ENCODE results near the gene HTRA3.
"Not testable (repeated sequence)": the region's sequence is repeated elsewhere in the genome, so short reads cannot be mapped to it uniquely, and the experiment has no call there.

Gene HTRA3

GRCh38 chr4:8342651-8343261, 73.2 kb downstream of the HTRA3 start:
- DNase-seq (ENCODE audit: low read depth in 2 of 2) = no peak

GRCh38 chr4:8343262-8343966, 73.9 kb downstream of the HTRA3 start:
- no peak for DNase-seq (ENCODE audit: low read depth in 2 of 2)

DNA sequence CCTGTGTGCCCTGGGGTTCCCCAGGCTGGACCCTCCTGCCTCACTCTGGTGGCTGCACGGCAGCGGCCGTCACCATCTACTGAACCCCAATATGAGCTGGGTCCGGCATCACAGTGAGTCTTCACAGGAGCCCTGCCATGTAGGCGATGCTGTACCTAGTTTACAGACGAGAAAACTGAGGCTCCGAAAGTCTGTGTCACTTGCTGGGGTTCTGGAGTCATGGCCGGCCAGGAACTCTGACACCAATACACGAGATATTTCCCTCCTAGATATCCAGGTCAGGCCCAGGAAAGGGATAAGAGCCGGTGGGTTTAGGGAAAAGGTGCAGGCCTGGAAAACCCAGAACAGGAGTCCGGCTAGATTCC, 74.4 kb downstream of the HTRA3 start:
- DNase-seq (ENCODE audit: low read depth in 2 of 2) = no peak

DNA sequence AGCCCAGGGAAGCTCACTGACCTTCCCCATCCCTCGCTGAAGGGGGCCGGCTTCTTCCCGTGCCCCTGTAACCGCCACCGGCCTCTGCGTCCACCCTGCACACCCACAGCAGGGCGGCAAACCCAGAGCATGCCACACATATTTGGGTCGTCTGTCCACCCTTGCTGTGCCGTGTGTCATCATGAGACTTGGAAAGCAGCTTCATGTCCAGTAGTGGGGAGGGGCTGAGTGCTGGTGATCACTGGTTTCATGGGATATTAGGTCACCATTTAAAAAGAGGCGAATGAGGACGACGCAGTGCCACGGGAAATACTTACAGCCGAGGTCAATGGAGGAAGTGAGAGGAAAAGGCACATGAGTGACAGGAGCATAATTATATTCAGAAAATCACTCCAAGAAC, 74.8 kb downstream of the HTRA3 start:
- no peak for DNase-seq (ENCODE audit: low read depth in 2 of 2)

- DNase-seq (ENCODE audit: low read depth in 2 of 2) = no peak
These were observed 75.7 kb downstream of the HTRA3 start for GRCh38 chr4:8345053-8345945.

GRCh38 chr4:8345946-8346814, 76.6 kb downstream of the HTRA3 start:
- DNase-seq (ENCODE audit: low read depth in 2 of 2) = no peak

DNA sequence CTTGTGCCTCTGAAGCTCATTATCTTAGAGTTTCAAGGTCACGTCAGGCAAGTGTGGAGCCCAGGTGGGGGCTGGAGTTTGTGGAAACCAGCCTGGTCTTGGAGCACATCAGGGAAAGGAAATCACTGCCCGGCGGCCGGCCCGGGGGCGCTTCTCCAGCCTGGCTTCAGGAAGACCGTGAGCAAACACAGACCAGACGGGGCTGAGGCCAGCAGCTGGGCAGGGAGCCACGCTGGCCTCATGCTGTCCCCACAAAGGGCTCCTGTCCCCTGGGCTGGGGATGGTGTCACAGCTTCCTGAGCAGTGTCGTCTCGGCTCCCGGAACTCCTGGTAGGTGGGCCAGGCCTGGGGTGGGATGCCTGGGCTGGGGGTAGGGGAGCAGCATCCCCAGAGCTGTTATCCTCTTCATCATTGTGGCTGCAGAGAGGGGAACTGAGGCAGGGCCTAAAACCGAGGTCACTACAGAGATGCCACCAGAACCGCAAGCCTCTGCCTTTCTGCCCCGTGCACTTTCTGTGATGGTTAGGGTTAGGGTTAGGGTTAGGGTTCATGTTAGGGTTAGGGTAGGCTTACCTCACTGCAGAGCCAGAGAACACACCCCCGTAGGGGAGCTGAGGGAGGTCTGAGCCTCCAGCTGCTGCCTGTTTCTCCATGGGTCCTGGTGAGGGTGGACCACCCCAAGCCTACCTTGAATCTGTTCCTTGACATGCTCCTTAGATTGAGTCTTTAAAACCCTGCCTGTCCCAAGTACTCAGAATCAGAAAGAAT, 77.5 kb downstream of the HTRA3 start:
- DNase-seq (ENCODE audit: low read depth in 2 of 2) = no peak

- DNase-seq (ENCODE audit: low read depth in 2 of 2) = no peak
These were observed 78.1 kb downstream of the HTRA3 start for GRCh38 chr4:8347660-8348059.

- DNase-seq (ENCODE audit: low read depth in 2 of 2) = no peak
These were observed 78.5 kb downstream of the HTRA3 start for GRCh38 chr4:8348071-8348470.

DNA sequence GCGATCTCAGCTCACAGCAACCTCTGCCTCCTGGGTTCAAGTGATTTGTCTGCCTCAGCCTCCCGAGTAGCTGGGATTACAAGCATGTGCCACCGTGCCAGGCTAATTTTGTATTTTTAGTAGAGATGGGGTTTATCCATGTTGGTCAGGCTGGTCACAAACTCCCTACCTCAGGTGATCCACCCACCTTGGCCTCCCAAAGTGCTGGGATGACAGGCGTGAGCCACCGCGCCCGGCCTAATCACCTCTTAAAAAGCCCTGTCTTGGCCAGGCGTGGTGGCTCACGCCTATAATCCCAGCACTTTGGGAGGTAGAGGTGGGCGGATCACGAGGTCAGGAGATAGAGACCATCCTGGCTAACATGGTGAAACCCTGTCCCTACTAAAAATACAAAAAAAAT, 79.7 kb downstream of the HTRA3 start:
- DNase-seq (ENCODE audit: low read depth in 2 of 2) = not testable (repeated sequence)

- no peak for DNase-seq (ENCODE audit: low read depth in 2 of 2)
These were observed 80.2 kb downstream of the HTRA3 start for GRCh38 chr4:8349664-8350236.

- DNase-seq (ENCODE audit: low read depth in 2 of 2) = no peak
These were observed 80.8 kb downstream of the HTRA3 start for GRCh38 chr4:8350352-8350751.

GRCh38 chr4:8350841-8351461, 81.4 kb downstream of the HTRA3 start:
- DNase-seq (ENCODE audit: low read depth in 2 of 2) = no peak

- no peak for DNase-seq (ENCODE audit: low read depth in 2 of 2)
These were observed 82.4 kb downstream of the HTRA3 start for GRCh38 chr4:8351931-8352367.

- no peak for DNase-seq (ENCODE audit: low read depth in 2 of 2)
These were observed 83.0 kb downstream of the HTRA3 start for GRCh38 chr4:8352368-8353157.

- DNase-seq (ENCODE audit: low read depth in 2 of 2) = no peak
These were observed 83.7 kb downstream of the HTRA3 start for GRCh38 chr4:8353158-8353669.

DNA sequence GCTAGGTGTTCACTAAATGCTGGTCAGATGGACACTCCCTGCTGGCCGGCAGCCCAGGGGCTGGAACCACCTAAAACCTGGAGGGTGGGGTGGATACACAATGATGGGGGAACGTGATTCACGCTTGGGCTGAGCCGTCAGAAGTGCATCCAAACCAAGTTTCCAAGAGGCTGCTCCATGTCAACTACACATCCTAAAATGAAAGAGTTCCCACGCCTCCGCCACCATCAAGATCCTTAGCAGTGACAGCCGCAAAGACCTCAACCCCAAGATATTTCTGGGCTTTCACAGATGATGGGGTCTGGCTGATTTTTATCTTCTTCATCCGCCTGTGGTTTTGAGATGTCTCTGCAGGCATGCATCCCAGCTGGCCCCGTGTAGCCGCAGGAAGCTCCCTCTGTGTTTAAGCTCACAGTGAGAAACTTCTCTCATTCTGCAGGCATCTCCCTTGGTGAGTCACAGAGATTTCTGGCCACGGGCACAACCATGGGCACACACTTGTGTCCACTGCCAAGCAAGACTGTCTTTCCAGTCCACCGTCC, 84.4 kb downstream of the HTRA3 start:
- DNase-seq (ENCODE audit: low read depth in 2 of 2) = no peak

- DNase-seq (ENCODE audit: low read depth in 2 of 2) = no peak
These were observed 85.8 kb downstream of the HTRA3 start for GRCh38 chr4:8355306-8355705.
